ENCODE measurements around the gene WBP11. TPM values are rescaled to one million over a fixed set of nuclear protein-coding genes. Genes with fewer than 3 reads are reported as not detected.

Gene WBP11
- polyA plus RNA-seq (ENCODE audit: insufficient read length), result 57.4 TPM

DNA sequence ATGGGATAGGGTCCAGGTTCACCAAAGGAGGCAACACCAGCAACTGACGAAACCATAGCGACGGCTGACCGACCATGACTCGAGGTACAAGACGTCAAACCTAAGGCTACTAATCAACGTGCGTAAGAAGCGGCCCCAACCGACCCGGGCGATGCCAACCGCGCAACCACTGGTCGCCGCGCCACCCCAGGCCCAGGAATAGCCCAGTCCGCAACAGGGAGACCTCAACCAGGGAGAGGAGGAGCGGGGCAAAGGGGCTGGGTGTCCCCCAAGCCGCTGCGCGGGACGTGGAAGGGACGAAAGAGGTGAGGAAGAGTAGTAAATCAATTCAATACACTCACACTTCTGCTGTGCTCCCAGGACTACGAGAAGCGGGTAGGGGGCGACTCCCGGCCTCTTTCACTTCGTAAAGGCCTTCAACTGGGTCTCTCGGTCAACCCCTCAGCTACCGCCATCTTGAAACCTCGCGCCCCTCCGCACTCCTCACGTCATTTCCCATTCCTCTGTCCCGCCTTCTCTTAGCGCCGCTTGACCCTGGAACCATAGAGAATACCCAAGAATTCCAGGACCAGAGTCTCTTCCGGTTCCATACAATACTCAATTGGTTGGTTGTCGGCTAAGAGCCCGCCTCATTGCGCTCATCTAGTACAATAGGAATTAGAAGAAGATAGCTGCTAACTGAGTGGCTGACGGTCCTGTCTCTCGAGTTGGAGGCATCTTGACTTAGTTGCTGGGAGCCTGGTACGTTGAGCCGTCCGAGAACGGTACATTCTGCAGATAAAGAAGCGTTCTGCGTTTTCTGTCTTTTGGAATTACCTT, at the start of gene WBP11, which contains the start of gene C12orf60:
WBP11 (minus strand) TSS at position 468 of the 819 bp plus-strand sequence. CDS start 2,095 bp downstream, outside the sequence.
C12orf60 (plus strand) TSS at position 660 of the 819 bp plus-strand sequence. CDS start 19,266 bp downstream, outside the sequence.
- DNase-seq, result peak; percentile 97

GRCh38 chr12:14852880-14853279, 49.6 kb upstream of the WBP11 start:
- DNase-seq, result no peak

GRCh38 chr12:14850929-14851663, 47.8 kb upstream of the WBP11 start:
- DNase-seq, result no peak

DNA sequence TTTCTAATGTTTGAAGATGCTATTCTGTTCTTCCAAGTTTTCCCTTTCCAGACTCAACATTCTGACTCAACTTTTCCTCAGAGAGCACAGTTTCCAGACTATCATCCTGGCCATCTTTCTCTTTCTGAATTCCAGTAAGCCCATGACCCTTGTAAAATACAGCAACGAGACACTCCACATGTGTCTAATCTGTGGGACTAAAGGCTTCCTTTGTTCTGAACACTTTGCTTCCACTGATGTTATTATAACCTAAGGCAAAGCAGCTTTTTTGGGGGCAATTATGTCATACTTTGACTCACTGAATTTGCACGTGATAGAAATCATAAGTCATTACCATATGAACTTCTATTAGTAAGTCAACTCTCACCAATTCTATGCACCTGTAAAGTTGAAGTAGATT, 46.4 kb upstream of the WBP11 start:
- peak; percentile 78 for DNase-seq

- no peak for DNase-seq
These were observed 43.8 kb upstream of the WBP11 start for GRCh38 chr12:14846876-14847580.

- no peak for DNase-seq
These were observed 42.8 kb upstream of the WBP11 start for GRCh38 chr12:14846042-14846587.

DNA sequence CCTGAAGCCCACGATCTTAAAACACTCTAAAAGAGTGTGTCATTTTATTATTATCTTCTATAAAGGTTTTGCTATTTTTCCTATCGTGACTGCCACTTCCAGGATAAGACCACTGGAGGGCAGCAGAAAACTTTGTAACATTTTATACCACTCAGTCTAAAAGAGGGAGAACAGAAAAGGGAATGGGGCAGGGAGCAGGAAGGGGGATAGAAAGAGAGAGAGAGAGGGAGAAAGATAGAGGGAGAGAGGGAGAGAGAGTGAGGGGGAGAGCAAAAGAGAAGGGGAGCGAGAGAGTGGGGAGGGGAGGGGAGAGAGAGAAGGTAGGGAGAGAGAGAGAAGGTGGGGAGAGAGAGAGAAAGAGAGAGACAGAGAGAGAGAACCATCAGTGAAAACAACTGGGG, 42.1 kb upstream of the WBP11 start:
- peak; percentile 64 for DNase-seq

DNA sequence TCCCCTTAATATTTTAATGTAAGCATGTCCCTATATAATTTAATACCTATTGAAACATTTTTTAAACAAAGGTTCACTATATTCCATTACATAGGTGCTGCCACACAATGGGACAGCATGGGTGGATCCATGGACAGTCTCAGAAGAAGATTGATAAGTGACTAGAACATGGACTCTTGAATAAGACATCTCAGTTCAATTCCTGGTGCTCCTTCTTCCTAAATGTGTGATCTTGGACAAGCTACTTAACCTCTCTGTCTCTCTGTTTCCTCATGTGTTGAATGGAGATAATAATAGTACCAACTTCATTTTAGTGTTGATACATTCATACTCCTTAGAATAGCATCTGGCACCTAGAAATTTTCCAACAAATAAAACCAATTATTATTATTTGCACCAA, 41.1 kb upstream of the WBP11 start:
- no peak for DNase-seq

DNA sequence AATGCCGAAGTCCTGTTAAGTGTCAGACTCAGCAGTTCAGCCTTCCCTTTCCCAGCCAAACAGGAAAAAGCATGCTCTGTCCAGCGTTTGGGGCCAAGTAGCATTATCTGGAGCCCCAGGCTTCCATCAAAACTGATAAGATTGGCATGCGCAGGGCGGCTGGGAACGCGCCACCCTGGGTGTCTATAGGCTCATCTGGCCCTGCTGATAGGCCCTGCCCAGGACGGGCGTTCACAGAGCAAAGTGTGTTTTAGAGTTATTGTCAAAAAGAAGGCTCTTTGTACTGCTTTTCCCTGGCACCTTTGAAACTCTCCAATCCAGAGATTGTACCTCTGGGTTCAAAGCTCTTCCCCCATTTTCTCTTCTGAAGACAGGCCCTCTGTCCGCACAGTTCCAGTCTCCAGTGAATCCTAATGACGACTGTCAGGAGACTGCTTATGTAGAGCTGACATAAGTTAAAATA, 40.2 kb upstream of the WBP11 start, which contains the start of gene ART4:
ART4 (minus strand) TSS at position 102 of the 463 bp plus-strand sequence. CDS start 413 bp downstream, outside the sequence.
- no peak for DNase-seq

DNA sequence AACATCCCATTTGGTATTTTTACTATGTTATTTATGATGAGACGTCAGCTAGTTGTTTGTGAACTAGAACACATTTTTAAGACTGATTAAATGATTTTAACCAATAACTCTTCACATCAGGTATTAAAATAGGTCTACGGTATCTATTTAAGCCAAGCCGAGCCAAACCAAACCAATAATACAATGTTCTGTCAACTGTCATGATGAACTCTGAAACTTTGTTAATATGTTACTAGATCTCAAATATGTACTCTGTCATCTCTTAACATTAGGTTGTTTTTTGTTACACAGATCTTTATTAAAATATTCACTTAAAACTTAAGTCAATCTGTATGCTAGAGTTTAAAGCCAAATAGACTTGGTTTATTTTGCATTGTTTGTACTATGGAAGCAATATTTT, 39.0 kb upstream of the WBP11 start:
- no peak for DNase-seq

- DNase-seq, result no peak
These were observed 38.5 kb upstream of the WBP11 start for GRCh38 chr12:14841761-14842160.

DNA sequence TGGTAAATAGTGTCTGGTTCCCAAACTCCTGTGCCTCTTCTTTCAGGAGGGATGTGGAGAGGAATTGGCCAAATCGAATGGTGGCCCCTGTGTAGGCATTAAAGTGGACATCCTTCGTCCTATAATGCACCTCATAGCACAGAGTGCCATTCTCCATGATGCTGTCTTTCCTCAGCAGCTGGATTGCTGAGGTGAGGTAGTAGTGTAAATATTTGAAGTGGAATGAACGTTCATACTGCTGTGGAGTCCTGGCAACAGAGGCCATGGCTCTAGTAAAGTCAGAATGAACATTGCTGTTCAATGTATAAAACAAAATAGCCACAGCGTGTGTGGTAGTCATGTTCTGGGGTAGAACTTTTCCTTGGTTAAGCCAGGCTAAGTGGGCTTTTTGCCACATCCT, 37.3 kb upstream of the WBP11 start:
- no peak for DNase-seq

DNA sequence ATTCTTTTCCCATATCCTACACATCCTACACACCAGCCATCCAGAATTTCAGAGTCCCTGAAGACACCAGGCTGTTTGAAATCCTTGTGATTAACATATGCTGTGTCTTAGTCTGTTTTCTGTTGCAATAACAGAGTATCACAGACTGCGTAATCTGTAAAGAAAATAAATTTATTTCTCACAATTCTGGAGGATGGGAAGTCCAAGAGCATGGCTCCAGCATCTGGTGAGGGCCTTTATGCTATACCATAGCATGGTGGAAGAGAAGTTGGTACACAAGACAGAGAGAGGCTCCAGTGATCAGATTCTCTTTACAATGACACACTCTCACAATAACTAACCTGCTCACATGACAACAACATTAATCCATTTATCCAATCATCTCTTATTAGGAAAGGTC, 36.0 kb upstream of the WBP11 start:
- no peak for DNase-seq

DNA sequence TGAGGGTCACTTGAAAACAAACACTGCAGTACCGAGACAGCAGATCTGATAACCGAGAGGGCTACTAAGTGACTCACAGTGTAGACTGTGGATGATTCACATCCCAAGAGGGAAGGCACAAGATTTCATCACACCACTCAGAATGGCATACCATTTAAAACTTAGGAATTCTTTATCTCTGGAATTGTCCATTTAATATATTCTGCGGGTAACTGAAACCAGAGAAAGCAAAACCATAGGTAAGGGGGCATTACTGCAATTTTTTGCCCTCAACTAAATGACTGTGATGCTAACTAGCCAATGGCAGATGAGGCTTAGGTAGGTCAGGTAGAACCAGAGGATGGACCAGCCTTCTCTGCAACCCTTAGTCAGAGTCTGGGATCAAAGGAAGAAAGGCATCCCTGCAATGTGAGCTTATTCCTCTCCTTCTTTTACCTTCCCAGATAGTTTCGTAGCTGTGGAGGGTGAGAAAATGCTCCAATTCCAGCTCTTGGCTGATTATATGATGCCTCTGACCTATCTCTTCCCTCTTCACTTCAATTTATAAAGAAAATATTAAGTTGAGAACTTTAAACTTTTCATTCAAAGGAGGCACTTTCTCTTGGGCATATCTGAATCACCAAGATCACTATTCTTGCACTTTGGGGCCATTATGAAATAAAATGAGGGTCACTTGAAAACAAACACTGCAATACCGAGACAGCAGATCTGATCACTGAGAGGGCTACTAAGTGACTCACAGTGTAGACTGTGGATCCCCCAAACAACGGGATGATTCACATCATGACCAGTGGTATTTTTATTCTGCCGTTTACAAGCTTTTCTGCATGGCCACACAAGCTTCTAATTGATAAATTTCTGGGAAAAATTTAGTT, 33.3 kb upstream of the WBP11 start:
- no peak for DNase-seq

DNA sequence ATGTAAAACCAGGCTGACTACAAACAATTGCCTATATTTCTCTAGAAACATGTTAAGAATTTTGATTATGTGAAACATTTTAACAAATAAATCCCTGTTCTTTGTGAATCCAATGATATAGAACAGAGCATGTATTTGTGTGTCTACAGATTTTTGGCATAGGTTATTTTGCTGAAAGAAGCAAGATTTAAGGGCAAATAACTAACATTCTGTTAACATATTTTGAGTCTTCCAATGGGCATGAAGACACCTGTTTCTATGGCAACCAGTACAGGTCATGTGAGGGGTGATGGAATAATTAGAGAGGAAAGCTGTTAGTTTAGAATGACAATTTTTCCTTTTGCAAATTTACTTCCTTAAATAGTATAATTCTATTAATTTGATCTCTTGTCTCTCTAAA, 31.2 kb upstream of the WBP11 start:
- no peak for DNase-seq

GRCh38 chr12:14833952-14834351, 30.7 kb upstream of the WBP11 start:
- no peak for DNase-seq

GRCh38 chr12:14833336-14833735, 30.1 kb upstream of the WBP11 start:
- no peak for DNase-seq

- no peak for DNase-seq
These were observed 25.6 kb upstream of the WBP11 start for GRCh38 chr12:14828892-14829291.

GRCh38 chr12:14827043-14827442, 23.8 kb upstream of the WBP11 start:
- no peak for DNase-seq

DNA sequence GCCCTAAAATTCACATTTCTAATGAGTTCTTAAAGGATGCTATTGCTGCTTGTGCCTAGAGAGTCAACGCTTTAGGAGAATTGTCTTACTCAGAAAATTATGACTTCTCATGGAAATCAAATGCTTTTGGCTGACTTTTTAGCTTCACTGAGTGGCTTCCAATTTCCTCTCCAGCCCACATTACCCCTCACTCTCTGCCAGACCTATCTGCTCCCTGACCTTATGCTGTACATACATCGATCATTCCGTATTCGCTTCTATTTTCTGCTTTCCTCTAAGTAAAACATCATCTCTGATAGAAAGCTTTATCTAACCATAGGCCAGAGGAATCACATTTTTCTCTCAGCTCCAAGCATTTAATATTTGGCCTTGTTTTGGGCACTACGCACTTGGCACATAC, 23.2 kb upstream of the WBP11 start:
- no peak for DNase-seq

- no peak for DNase-seq
These were observed 22.0 kb upstream of the WBP11 start for GRCh38 chr12:14825256-14825655.

Measured in hindlimb muscle (tissue), 1 donor.